GM12865 (cell line): ENCODE results near the gene RAB31.

Experiments
- DNase-seq: peaks from one replicate; pipeline ENCODE4 v3.0.0; 2010; ENCODE audit warnings: low read depth
- H3K4me3 ChIP-seq: 2 replicates; pipeline ENCODE4 v1.5.1; 2011; ENCODE audit warnings: mild to moderate bottlenecking, low read depth, low read length, control low read depth
- CTCF ChIP-seq: IDR thresholded peaks from 2 replicates; pipeline ENCODE4 v1.5.1; 2011; ENCODE audit warnings: low read length, control low read depth, low read depth, inconsistent platforms; ENCODE audit not compliant: insufficient read depth; ENCODE audit errors: missing control alignments

Gene RAB31

GRCh38 chr18:9859232-9859631, 151.1 kb downstream of the RAB31 start:
- no peak overlapping the region for H3K4me3 ChIP-seq
- no peak for TF ChIP-seq CTCF
- DNase-seq, result no peak

- no peak for TF ChIP-seq CTCF
These were observed 152.6 kb downstream of the RAB31 start for GRCh38 chr18:9860682-9861081.

GRCh38 chr18:9861157-9861556, 153.1 kb downstream of the RAB31 start:
- H3K4me3 ChIP-seq, result no peak overlapping the region
- DNase-seq, result peak; percentile 67
- no peak for TF ChIP-seq CTCF

More at GRCh38 chr18:9860682-9861081, 152.6 kb downstream of the RAB31 start:
- no peak for DNase-seq
- no peak overlapping the region for H3K4me3 ChIP-seq

- DNase-seq, result peak; percentile 80
- no peak overlapping the region for H3K4me3 ChIP-seq
- TF ChIP-seq CTCF, result no peak
These were observed 153.8 kb downstream of the RAB31 start for GRCh38 chr18:9861933-9862332.

- no peak for DNase-seq
- TF ChIP-seq CTCF, result no peak
- H3K4me3 ChIP-seq, result no peak overlapping the region
These were observed 154.6 kb downstream of the RAB31 start for GRCh38 chr18:9862686-9863085.

GRCh38 chr18:9863282-9863681, 155.2 kb downstream of the RAB31 start:
- TF ChIP-seq CTCF, result no peak
- H3K4me3 ChIP-seq, result no peak overlapping the region
- DNase-seq, result no peak

GRCh38 chr18:9865764-9866490, 157.8 kb downstream of the RAB31 start:
- no peak overlapping the region for H3K4me3 ChIP-seq
- DNase-seq, result no peak
- no peak for TF ChIP-seq CTCF
